Sciatic nerve (tissue), 2 donors: ENCODE data around the gene B4GALT2. TPM values are rescaled to one million over a fixed set of nuclear protein-coding genes. Genes with fewer than 3 reads are reported as not detected.
A peak's percentile ranks its signal among the peaks of the same experiment; 100 is the strongest.

Experiments
- ATAC-seq: fragments of 200-7000 bp; cut with Tn5 transposase; one replicate; pipeline ENCODE4 v1.9.1; 2020; ENCODE audit warnings: mild to moderate bottlenecking, moderate library complexity
- DNase-seq: peaks from one replicate; pipeline ENCODE4 v3.0.0-alpha.2; 2020; ENCODE audit warnings: low spot score
- intact Hi-C: fragments of 100-400 bp; cut with DNase I; formaldehyde crosslinking; loops from one replicate; pipeline ENCODE4 v1.14.2; 2022
- total RNA-seq: library from RNA; stranded (reverse); fragmentation: NEBNext Ultra II Directional; extraction: Animal tissue kit (Norgen Biotek cat#: 25700); gene quantifications from one replicate; pipeline ENCODE4 v1.2.1, GENCODE V29; 2021
- donor health status: DM: no; HTN: no; CAD: no.
- donor health status: DM: no; HTN: no; CAD: no.

Gene B4GALT2
- total RNA-seq, 1 donor from 2014 or later, result 26.5 TPM

DNA sequence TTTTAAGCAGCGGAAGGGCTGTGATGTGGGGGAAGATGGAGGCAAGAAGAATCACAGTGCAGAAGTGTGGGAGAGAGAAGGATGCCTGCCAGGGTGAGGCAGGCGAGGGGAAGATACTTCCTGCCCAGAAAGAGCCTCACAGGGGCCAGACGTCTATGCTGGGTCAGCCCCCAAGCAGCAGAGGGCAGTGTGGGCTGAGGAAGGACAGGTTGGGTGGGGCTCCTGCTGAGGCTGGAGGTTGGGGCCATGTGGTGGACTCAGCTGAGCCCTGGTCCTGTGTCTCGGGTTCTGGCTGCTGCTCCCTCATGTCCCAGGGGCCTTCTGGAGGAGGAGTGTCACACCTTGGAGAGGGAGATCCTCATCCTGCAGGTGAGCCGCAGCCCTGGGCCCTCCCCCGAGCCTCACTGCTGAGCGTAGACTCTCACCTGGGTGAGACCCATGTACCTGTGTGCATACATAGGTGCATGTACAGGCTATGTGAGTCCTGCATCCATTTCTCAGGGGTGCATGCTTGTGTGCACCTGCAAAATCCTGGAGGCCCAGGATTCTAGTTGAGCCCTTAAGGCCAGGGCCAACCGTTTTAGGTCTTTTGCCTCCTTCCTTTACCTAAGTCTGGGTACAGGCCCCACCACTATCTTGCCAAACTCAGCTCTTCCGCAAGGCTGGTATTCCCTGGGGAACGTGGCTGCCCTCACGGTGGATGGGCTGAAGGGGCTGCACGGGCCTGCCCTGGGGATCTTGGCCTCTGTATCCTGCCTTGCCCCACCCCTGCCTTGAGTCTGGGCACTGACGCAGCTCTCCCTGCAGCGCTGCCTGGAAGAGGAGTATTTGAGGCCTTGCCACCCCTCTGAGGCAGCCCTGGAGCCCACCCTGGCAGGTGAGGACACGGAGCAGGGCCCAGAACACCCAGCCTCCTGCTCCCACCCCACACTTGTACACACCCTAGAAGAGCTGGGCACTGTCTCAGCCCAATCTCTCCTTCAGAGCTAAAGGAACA lies 16.1 kb downstream of the B4GALT2 start:
- intact Hi-C loops, result no loop called here
- no peak for ATAC-seq

GRCh38 chr1:43995984-43996732 lies 17.1 kb downstream of the B4GALT2 start:
- ATAC-seq, result no peak

More for the DNA sequence above, 16.1 kb downstream of the B4GALT2 start:
- no peak for DNase-seq

DNA sequence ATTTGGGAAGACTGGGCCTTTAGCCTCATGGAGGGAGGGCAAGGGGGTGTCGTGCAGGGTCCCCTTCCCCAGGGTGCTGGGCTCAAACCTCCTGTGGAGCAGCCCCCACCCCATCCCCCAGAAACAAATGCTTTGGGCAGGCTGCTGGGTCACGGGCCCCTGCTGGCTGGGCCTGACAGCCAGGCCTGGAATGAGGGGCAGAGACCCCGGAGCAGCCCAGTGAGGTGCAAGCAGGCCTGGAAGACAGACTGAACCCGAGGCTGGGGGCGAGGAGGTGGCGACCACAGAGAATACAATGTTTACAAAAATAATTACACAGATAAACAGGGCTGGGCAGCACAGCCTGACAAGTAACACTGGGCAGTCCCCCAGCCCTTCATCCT lies 17.7 kb downstream of the B4GALT2 start:
- intact Hi-C loops, result no loop called here
- DNase-seq (no peak), ATAC-seq (no peak)

More at GRCh38 chr1:43995984-43996732, 17.1 kb downstream of the B4GALT2 start:
- no peak for DNase-seq
- intact Hi-C loops, result no loop called here

DNA sequence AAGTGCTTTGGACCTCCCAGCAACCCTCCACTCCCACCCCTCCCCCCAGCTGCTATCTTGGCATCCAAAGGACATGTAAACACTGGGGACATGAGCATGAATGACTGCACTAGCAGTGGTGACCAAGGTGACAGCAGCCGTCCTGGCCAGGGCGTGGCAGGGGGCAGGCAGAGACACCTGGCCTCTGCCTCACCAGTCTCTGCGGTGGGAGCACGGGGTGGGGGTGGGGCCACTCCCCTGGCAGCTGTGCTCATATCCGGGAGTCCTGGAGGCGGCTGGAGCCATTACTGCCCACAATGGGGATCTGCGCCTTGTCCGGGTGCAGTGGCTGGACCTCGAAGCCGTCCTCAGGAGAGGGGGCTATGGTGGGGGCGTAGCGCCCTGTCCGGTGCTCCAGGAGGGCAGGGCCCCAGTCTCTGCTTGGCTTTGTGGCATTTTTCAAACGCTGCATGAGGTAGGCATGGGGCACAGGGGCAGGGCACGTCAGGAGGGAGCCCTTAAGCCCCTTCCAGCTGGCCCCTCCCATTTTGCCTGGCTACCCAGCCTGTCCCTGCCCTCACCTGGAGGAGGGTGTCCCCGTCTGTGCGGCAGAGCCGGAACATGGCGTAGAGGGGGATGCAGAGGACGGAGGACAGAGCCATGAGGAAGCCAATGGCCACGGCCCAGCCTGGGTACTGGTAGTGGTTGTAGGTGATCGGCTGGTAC lies 18.4 kb downstream of the B4GALT2 start:
- intact Hi-C loops, result no loop called here
- DNase-seq, result no peak
- no peak for ATAC-seq

GRCh38 chr1:43998000-43998378 lies 19.0 kb downstream of the B4GALT2 start:
- intact Hi-C loops, result no loop called here
- DNase-seq (no peak), ATAC-seq (no peak)

DNA sequence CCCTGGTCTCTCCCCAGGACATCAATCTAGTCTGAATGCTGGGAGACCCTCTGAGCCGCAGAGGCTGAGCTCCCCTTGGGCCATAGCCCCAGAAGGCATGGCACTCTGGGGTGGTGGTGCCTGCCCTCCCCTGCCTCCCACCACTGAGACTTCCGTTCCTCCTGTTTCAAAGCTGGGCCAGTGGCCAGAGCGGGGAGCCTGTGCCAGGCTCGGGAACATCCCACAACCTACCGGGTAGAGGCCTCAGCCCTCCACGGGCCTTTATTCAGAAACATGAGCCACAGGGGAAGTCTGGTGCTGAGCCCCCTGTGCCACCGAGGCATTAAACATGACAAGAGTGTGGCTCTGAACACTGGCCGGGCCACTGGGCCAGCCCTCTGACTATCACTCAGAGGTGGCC lies 20.4 kb downstream of the B4GALT2 start:
- intact Hi-C loops, result no loop called here
- ATAC-seq (no peak), DNase-seq (no peak)

- no peak for ATAC-seq
- DNase-seq, result no peak
- intact Hi-C loops, result loop anchor here (5.0 kb wide), 1 partner anchor 42 kb away; no protein-coding TSS in a partner anchor
Observed at GRCh38 chr1:44000122-44000665, 21.2 kb downstream of the B4GALT2 start.

DNA sequence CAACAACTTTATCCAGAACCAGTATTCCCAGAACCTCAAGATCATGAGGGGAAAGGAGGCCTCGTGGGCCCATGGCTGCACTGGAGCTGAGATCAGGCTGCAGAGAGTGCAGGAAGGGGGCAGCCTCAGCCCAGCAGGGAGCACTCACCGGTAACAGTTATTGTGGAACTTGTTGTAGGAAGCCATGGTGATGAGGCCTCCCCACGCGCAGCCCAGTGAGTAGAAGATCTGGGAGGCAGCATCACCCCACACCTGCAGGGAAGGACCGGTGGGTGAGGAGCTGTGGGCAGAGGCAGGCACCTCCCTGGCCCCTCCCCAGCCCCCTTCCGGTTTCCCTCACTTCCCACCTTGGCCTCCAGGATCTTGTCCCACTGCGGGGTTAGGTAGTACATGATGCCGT lies 23.2 kb downstream of the B4GALT2 start:
- ATAC-seq (no peak), DNase-seq (no peak)
- intact Hi-C loops, result loop anchor here (5.0 kb wide), 1 partner anchor 40 kb away; no protein-coding TSS in a partner anchor

DNA sequence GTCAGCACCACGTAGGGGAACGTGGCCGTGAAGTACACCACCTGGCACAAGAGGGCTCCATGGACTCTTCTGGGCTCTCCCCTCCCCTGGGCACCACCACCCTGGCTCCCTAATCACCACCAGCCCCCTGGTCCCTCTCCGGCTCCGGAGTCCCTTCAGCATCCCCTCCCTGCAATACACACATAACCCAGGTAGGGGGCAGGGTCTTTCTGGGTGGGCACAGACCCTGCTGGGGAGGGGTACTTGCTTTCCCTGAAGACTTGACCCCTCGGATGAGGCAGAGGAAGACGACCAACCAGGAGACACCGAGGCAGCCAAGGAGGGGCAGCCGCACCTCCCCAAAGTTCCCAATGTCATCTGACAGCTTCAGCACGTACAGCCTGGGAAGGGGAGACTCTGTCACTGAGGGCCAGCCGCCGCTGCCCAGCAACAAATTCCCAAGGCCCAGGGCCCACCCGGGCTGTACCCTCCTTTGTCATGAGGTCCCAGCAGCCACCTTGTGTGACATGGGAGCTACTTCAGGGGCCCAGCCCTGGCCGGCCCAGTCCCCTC lies 23.7 kb downstream of the B4GALT2 start:
- no peak for DNase-seq
- intact Hi-C loops, result loop anchor here (5.0 kb wide), 1 partner anchor 40 kb away; no protein-coding TSS in a partner anchor

GRCh38 chr1:44008259-44008658 lies 29.2 kb downstream of the B4GALT2 start:
- intact Hi-C loops, result no loop called here
- DNase-seq, result no peak
- ATAC-seq, result no peak

More for the DNA sequence above, 23.7 kb downstream of the B4GALT2 start:
- no peak for ATAC-seq

DNA sequence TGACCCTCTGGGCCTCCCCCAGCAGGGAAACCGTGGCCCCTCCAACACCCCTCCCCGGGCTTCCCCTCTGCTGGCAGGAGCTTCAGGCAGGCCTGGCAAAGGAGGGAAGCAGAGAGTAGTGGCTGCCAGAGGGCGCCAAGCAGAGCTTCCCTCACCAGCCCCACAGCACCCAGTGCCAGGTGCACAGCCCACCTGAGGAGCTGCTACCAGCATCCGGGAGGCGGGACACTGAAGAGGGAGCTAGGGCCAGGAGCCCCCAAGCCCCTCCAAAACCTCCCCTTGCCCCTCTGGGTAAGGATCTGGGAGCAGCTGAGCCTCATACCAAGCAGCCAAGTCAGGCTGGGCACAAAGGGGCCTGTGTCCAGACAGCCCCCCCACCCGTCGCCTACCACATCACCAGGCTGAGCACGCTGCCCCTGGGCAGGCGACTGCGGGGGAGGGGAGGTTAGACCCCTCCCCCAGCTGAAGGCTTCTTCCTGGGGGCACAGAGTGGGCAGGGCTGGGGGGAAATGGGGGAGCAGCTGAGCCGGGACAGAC lies 32.0 kb downstream of the B4GALT2 start:
- peak; percentile 40 for ATAC-seq
- DNase-seq, result no peak
- intact Hi-C loops, result no loop called here

DNA sequence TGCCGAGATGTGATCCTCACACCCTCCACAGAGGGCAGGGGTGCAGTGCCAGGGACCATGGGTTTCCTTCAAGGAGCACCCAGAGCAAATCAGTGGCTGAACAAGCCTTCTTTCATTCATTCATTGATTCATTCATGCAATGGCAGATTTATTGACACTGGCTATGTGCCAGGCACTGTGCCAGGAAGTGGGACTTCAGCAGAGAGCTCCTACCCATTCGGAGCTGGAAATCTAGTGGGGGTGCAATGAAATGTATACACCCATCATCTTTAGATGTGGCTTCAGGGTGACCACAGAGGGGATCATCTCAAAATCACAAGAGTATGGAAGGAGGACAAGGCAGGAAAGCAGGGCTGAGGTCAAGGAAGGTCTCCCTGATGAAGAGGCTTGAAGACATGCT lies 33.4 kb downstream of the B4GALT2 start:
- no peak for DNase-seq
- intact Hi-C loops, result no loop called here
- no peak for ATAC-seq

GRCh38 chr1:44012941-44013609 lies 34.1 kb downstream of the B4GALT2 start:
- intact Hi-C loops, result no loop called here
- no peak for ATAC-seq
- no peak for DNase-seq

GRCh38 chr1:44013949-44014348 lies 34.9 kb downstream of the B4GALT2 start:
- intact Hi-C loops, result no loop called here
- ATAC-seq (no peak), DNase-seq (no peak)

DNA sequence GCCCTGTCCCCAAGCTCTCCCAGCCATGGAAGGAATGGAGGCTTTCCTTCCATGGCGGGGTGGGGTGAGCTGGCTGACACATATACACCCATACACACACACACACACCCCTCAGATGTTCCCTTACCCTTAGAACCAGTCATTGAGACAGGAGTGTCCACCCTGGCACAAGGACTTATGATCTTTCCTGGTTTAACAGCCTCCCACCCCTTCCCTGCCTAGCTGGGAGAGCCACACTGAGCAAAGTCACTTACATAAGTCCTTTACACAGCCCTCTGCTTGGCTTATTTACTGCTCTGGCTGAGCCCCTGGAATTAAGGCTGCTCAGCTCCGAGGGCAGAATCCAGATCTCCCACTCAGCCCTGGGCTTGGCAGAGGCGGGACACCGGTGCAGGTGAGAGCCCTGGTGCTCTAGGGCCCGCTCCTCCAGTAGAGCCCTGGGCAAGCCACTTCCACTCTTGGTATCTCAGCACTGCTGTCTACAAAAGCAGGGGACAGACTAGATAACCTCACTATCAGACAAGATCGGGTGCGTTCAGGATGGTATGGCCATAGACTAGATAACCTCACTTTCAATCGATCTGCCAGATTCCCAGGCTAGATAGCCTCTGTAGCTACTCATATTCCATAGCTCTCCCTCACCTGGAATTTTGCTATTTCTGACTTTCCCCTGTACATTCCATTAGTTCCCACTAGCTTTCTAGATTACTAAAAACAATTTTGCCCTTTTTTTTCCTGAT lies 35.5 kb downstream of the B4GALT2 start:
- no peak for DNase-seq
- intact Hi-C loops, result no loop called here
- no peak for ATAC-seq

DNA sequence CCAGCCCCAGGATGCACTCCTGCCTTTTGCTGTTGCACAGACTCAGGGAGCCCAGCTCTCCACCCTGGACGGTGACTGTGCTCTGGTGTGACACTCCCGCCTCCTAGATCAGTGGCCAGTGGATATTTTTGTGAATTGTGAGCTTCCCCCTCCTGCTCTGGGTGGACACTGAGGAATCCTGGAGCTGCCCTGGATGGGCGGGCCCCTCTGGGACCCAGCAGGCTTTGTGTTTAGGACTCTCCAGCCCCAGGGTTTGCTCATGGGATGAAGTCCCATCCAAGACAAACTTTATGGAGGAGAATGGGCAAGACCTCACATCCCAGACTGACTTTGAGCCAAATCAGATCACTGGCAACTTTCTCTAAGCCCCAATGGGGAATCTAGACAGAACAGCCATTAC lies 36.2 kb downstream of the B4GALT2 start:
- DNase-seq (no peak), ATAC-seq (peak; percentile 52)
- intact Hi-C loops, result no loop called here
